ENCODE data around the gene ANKRD65. TPM values are rescaled to one million over a fixed set of nuclear protein-coding genes. Genes with fewer than 3 reads are reported as not detected.
"Not testable (repeated sequence)": the region's sequence is repeated elsewhere in the genome, so short reads cannot be mapped to it uniquely, and the experiment has no call there.

Gene ANKRD65
- total RNA-seq, 1 experiment from 2014 or later: 14.7 TPM

GRCh38 chr1:1456683-1457255 is 35.7 kb upstream of the ANKRD65 start:
- H3K27me3 ChIP-seq (ENCODE audit: insufficient read depth, low read depth); H3K9me3 ChIP-seq (ENCODE audit: insufficient read depth, low read depth); intact Hi-C loops (cut with micrococcal nuclease; ENCODE audit: unreplicated experiment); H3K4me2 ChIP-seq; POLR2A ChIA-PET (ENCODE audit: unreplicated experiment); H4K20me1 ChIP-seq (ENCODE audit: insufficient read depth); H3K79me2 ChIP-seq (ENCODE audit: low read depth); H3K4me1 ChIP-seq (replicated peaks; ENCODE audit: insufficient read depth); CTCF ChIA-PET; H3K36me3 ChIP-seq (ENCODE audit: low read depth); H3F3A ChIP-seq (ENCODE audit: insufficient read depth, low read depth); BruUV-seq (replicated peaks); H2AFZ ChIP-seq; H3K9me2 ChIP-seq (ENCODE audit: insufficient read depth); DNase-seq; H3K27ac ChIP-seq; H3K4me3 ChIP-seq: not testable (repeated sequence)

GRCh38 chr1:1455934-1456333 is 34.9 kb upstream of the ANKRD65 start:
- H3K36me3 ChIP-seq (ENCODE audit: low read depth); CTCF ChIA-PET; BruUV-seq (replicated peaks); H3F3A ChIP-seq (ENCODE audit: insufficient read depth, low read depth); H3K79me2 ChIP-seq (ENCODE audit: low read depth); POLR2A ChIA-PET (ENCODE audit: unreplicated experiment); H3K9me3 ChIP-seq (ENCODE audit: insufficient read depth, low read depth); H3K4me1 ChIP-seq (replicated peaks; ENCODE audit: insufficient read depth); H3K27ac ChIP-seq; H3K27me3 ChIP-seq (ENCODE audit: insufficient read depth, low read depth); intact Hi-C loops (cut with micrococcal nuclease; ENCODE audit: unreplicated experiment); H2AFZ ChIP-seq; H3K4me2 ChIP-seq; DNase-seq; H3K9me2 ChIP-seq (ENCODE audit: insufficient read depth); H4K20me1 ChIP-seq (ENCODE audit: insufficient read depth); H3K4me3 ChIP-seq: not testable (repeated sequence)

DNA sequence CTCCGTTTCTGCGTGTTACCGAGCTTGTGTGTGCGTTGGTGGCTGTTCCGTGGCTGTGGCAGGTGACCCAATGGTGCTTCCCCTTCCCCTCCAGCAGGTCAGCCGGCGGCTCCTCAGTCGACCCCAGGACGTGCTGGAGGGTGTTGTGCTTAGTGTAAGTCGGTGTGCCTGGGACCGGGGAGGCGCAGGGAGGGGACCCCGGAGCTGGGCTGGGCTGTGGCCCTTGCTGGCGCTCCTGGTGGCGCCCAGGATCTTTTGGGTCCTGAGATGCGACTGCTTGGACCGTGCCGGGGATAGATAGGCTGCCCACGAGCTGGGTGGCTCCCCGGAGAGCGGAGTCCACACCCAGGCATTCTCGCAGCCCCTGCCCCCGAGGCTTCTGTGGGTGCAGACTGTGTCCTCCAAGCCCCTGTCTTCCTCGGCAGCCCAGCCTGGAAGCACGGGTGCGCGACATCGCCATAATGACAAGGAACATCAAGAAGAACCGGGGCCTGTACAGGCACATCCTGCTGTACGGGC is 34.3 kb upstream of the ANKRD65 start:
- POLR2A ChIA-PET (ENCODE audit: unreplicated experiment): no interaction called here
- intact Hi-C loops (cut with micrococcal nuclease; ENCODE audit: unreplicated experiment): no loop called here
- TF ChIP-seq EZH2 (IDR thresholded peaks at IDR 0.05; ENCODE audit: low read depth): no peak
- TF ChIP-seq, protein P1, sequence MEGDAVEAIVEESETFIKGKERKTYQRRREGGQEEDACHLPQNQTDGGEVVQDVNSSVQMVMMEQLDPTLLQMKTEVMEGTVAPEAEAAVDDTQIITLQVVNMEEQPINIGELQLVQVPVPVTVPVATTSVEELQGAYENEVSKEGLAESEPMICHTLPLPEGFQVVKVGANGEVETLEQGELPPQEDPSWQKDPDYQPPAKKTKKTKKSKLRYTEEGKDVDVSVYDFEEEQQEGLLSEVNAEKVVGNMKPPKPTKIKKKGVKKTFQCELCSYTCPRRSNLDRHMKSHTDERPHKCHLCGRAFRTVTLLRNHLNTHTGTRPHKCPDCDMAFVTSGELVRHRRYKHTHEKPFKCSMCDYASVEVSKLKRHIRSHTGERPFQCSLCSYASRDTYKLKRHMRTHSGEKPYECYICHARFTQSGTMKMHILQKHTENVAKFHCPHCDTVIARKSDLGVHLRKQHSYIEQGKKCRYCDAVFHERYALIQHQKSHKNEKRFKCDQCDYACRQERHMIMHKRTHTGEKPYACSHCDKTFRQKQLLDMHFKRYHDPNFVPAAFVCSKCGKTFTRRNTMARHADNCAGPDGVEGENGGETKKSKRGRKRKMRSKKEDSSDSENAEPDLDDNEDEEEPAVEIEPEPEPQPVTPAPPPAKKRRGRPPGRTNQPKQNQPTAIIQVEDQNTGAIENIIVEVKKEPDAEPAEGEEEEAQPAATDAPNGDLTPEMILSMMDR (conservative IDR thresholded peaks at IDR 0.05): no peak
- no peaks in the 10 kb centered on the region for H3F3A ChIP-seq (ENCODE audit: insufficient read depth, low read depth)
- no peak overlapping the region for H3K4me3 ChIP-seq
- H4K20me1 ChIP-seq (ENCODE audit: insufficient read depth): no peaks in the 10 kb centered on the region
- H2AFZ ChIP-seq: no peak overlapping the region
- H3K9me2 ChIP-seq (ENCODE audit: insufficient read depth): no peaks in the 10 kb centered on the region
- no peaks in the 10 kb centered on the region for H3K36me3 ChIP-seq (ENCODE audit: low read depth)
- CTCF ChIA-PET: no interaction called here
- H3K27me3 ChIP-seq (ENCODE audit: insufficient read depth, low read depth): no peaks in the 10 kb centered on the region
- H3K9me3 ChIP-seq (ENCODE audit: insufficient read depth, low read depth): no peaks in the 10 kb centered on the region
- DNase-seq: no peak
- BruUV-seq (replicated peaks): no TSS peak
- H3K79me2 ChIP-seq (ENCODE audit: low read depth): no peaks in the 10 kb centered on the region
- no peak overlapping the region for H3K4me2 ChIP-seq
- H3K4me1 ChIP-seq (replicated peaks; ENCODE audit: insufficient read depth): no peaks in the 10 kb centered on the region
- no peak overlapping the region for H3K27ac ChIP-seq

GRCh38 chr1:1454286-1455056 is 33.4 kb upstream of the ANKRD65 start:
- H3K27me3 ChIP-seq (ENCODE audit: insufficient read depth, low read depth); BruUV-seq (replicated peaks); H3K27ac ChIP-seq; DNase-seq; H3K4me3 ChIP-seq; CTCF ChIA-PET; H3K79me2 ChIP-seq (ENCODE audit: low read depth); H3K4me2 ChIP-seq; H4K20me1 ChIP-seq (ENCODE audit: insufficient read depth); H3K9me2 ChIP-seq (ENCODE audit: insufficient read depth); H3K9me3 ChIP-seq (ENCODE audit: insufficient read depth, low read depth); POLR2A ChIA-PET (ENCODE audit: unreplicated experiment); intact Hi-C loops (cut with micrococcal nuclease; ENCODE audit: unreplicated experiment); H3K4me1 ChIP-seq (replicated peaks; ENCODE audit: insufficient read depth); H3K36me3 ChIP-seq (ENCODE audit: low read depth); H3F3A ChIP-seq (ENCODE audit: insufficient read depth, low read depth); H2AFZ ChIP-seq: not testable (repeated sequence)

Measured in PC-9 (cell line).